GM23248 (cell line): Measurements from ENCODE around the gene TDO2. TPM values are rescaled to one million over a fixed set of nuclear protein-coding genes. Genes with fewer than 3 reads are reported as not detected.

Source experiments
- DNase-seq: peaks from one replicate; pipeline ENCODE4 v3.0.0-alpha.2; 2015
- H2AFZ ChIP-seq: fragments of 200-600 bp; sonication (generic); 2 replicates; pipeline ENCODE4 v1.6.1; 2016; ENCODE audit warnings: antibody characterized with exemption
- H3F3A ChIP-seq: fragments of 200-600 bp; sonication (generic); 2 replicates; pipeline ENCODE4 v1.6.1; 2016; ENCODE audit warnings: mild to moderate bottlenecking, antibody characterized with exemption, mixed run types; ENCODE audit not compliant: insufficient read depth
- H3K27ac ChIP-seq: fragments of 200-600 bp; sonication (generic); 2 replicates; pipeline ENCODE4 v1.5.1; 2016; ENCODE audit warnings: mild to moderate bottlenecking
- H3K27me3 ChIP-seq: fragments of 200-600 bp; sonication (generic); replicated peaks from 2 replicates; pipeline ENCODE4 v1.6.1; 2016; ENCODE audit warnings: mild to moderate bottlenecking; ENCODE audit not compliant: insufficient read depth
- H3K36me3 ChIP-seq: fragments of 200-600 bp; sonication (generic); 2 replicates; pipeline ENCODE4 v1.6.1; 2016; ENCODE audit warnings: low read depth, mild to moderate bottlenecking
- H3K4me1 ChIP-seq: fragments of 200-600 bp; sonication (generic); 2 replicates; pipeline ENCODE4 v1.6.1; 2016; ENCODE audit warnings: mild to moderate bottlenecking; ENCODE audit not compliant: insufficient read depth
- H3K4me2 ChIP-seq: fragments of 200-600 bp; sonication (generic); one replicate; pipeline ENCODE4 v1.6.1; 2016; ENCODE audit warnings: mild to moderate bottlenecking; ENCODE audit not compliant: unreplicated experiment
- H3K4me3 ChIP-seq: fragments of 200-600 bp; sonication (generic); 2 replicates; pipeline ENCODE4 v1.5.1; 2016; ENCODE audit warnings: mild to moderate bottlenecking
- H3K79me2 ChIP-seq: fragments of 200-600 bp; sonication (generic); 2 replicates; pipeline ENCODE4 v1.6.1; 2016; ENCODE audit warnings: mild to moderate bottlenecking; ENCODE audit not compliant: insufficient read depth
- H3K9ac ChIP-seq: fragments of 200-600 bp; sonication (generic); 2 replicates; pipeline ENCODE4 v1.6.1; 2016; ENCODE audit warnings: mild to moderate bottlenecking
- H3K9me2 ChIP-seq: fragments of 200-600 bp; sonication (generic); 2 replicates; pipeline ENCODE4 v1.6.1; 2016; ENCODE audit warnings: mixed run types, mild to moderate bottlenecking, moderate library complexity; ENCODE audit not compliant: insufficient read depth
- H3K9me3 ChIP-seq: fragments of 200-600 bp; sonication (generic); one replicate; pipeline ENCODE4 v1.6.1; 2017; ENCODE audit warnings: low read depth
- H4K20me1 ChIP-seq: fragments of 200-600 bp; sonication (generic); 2 replicates; pipeline ENCODE4 v1.6.0; 2016; ENCODE audit not compliant: insufficient read depth
- EZH2 ChIP-seq: fragments of 200-600 bp; sonication (generic); IDR thresholded peaks from 2 replicates; pipeline ENCODE4 v1.6.1; 2018; ENCODE audit warnings: antibody characterized with exemption, mild to moderate bottlenecking; ENCODE audit not compliant: insufficient read depth, poor library complexity, severe bottlenecking
- EZH2phosphoT487 ChIP-seq: fragments of 200-600 bp; sonication (generic); IDR thresholded peaks from 2 replicates; pipeline ENCODE4 v1.6.1; 2018; ENCODE audit warnings: antibody characterized with exemption, moderate library complexity, mild to moderate bottlenecking, low read depth; ENCODE audit not compliant: insufficient read depth
- WGBS, 2 experiments: methylation state at CpG; one replicate each; pipeline ENCODE4 v1.1.6; 2015 to 2017; ENCODE audit warnings: low lambda C conversion rate in 2 of 2, low coverage in 1 of 2; ENCODE audit errors: missing lambda C conversion rate in 2 of 2; 5-methylcytosine and 5-hydroxymethylcytosine counted together
- in situ Hi-C: fragments of 300-500 bp; cut with MboI; formaldehyde crosslinking; loops from 2 replicates; pipeline ENCODE4 v1.15.0; 2020
- polyA plus RNA-seq: library from polyadenylated mRNA; unstranded; fragments of >200 nt; fragmentation: Nextera tagmentation; extraction: Ambion mirVana; gene quantifications from 2 replicates; pipeline ENCODE4 v1.2.1, GENCODE V29; 2016
- total RNA-seq: library from RNA; depleted of rRNA; stranded (reverse); fragments of >200 nt; shearing (Covaris generic); gene quantifications from 2 replicates; pipeline ENCODE4 v1.2.3, GENCODE V29; 2014

Gene TDO2
- total and polyA plus RNA-seq, 2 experiments from 2014 or later = not detected

DNA sequence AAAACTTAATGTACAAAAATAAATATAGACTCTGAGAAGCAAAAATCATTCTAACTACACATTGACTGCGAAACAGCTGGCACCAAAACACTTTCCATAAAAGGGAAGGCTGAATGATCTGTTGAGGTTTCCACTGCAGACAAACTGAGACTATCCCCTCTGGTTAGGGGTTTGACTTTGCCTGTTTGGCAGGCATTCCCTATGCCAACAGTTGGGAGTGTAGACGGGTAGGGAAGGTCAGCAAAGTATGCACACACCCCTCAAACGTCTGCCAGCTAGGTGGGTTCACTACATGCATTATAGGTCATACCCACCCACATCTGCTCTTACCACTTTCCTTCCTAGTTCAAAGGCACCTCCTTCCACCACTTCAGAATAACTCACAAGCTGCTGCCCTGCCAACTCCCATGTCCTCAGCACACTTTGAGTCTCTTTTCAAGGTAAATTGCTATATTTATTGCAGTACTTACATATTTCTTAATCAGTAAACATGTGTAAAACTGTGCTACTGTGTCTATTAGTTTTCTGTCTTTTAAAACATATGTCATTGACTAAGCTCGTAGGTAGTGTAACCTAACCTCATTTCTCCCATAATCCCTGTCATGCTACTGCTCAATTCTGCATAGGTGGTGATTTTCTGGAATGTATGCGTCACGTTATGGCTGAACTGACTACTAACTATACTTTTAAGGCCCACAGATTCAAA is 37.7 kb downstream of the TDO2 start:
- in situ Hi-C loops = loop anchor here (25.0 kb wide), 1 partner anchor 504 kb away; no protein-coding TSS in a partner anchor

GRCh38 chr4:155941820-155942219 is 38.3 kb downstream of the TDO2 start:
- Histone ChIP-seq H3K4me2 (no peak overlapping the region), H3K27me3 (no peaks in the 10 kb centered on the region), H3K4me1 (no peaks in the 10 kb centered on the region), H3K9ac (no peak overlapping the region), H3K27ac (no peak overlapping the region), H2AFZ (no peak overlapping the region), H3K79me2 (no peaks in the 10 kb centered on the region), H3F3A (no peaks in the 10 kb centered on the region), H4K20me1 (no peaks in the 10 kb centered on the region), H3K4me3 (no peak overlapping the region), H3K36me3 (no peaks in the 10 kb centered on the region), H3K9me3 (no peaks in the 10 kb centered on the region), H3K9me2 (no peaks in the 10 kb centered on the region)
- TF ChIP-seq EZH2 = no peak
- TF ChIP-seq EZH2phosphoT487 = no peak
- WGBS, 2 experiments = 79 to 92% methylated on average over 1 of the region's 1 CpG
- no peak for DNase-seq
- in situ Hi-C loops = loop anchor here (25.0 kb wide), 1 partner anchor 505 kb away; no protein-coding TSS in a partner anchor

More for the DNA sequence above, 37.7 kb downstream of the TDO2 start:
- H3F3A ChIP-seq = no peaks in the 10 kb centered on the region
- no peak overlapping the region for H2AFZ ChIP-seq
- no peak overlapping the region for H3K4me3 ChIP-seq
- H3K4me2 ChIP-seq = no peak overlapping the region
- WGBS, 2 experiments = 65 to 72% methylated on average over 6 of the region's 6 CpGs
- TF ChIP-seq EZH2 (no peak), EZH2phosphoT487 (no peak)
- no peaks in the 10 kb centered on the region for H3K27me3 ChIP-seq
- H3K36me3 ChIP-seq = no peaks in the 10 kb centered on the region
- no peaks in the 10 kb centered on the region for H3K79me2 ChIP-seq
- H3K9me3 ChIP-seq = no peaks in the 10 kb centered on the region
- DNase-seq = no peak
- no peak overlapping the region for H3K9ac ChIP-seq
- H3K9me2 ChIP-seq = no peaks in the 10 kb centered on the region
- H3K27ac ChIP-seq = no peak overlapping the region
- no peaks in the 10 kb centered on the region for H3K4me1 ChIP-seq
- no peaks in the 10 kb centered on the region for H4K20me1 ChIP-seq

GRCh38 chr4:155943605-155944291 is 40.3 kb downstream of the TDO2 start:
- H2AFZ ChIP-seq = no peak overlapping the region

GRCh38 chr4:155944516-155944915 is 41.0 kb downstream of the TDO2 start:
- 75 to 95% methylated on average over 1 of the region's 1 CpG for WGBS, 2 experiments
- Histone ChIP-seq H4K20me1 (no peaks in the 10 kb centered on the region), H3K27me3 (no peaks in the 10 kb centered on the region), H3K9me3 (no peaks in the 10 kb centered on the region), H3K27ac (no peak overlapping the region), H2AFZ (no peak overlapping the region), H3K4me2 (no peak overlapping the region), H3K4me1 (no peaks in the 10 kb centered on the region), H3K4me3 (no peak overlapping the region), H3K9ac (no peak overlapping the region), H3K79me2 (no peaks in the 10 kb centered on the region), H3F3A (no peaks in the 10 kb centered on the region), H3K36me3 (no peaks in the 10 kb centered on the region), H3K9me2 (no peaks in the 10 kb centered on the region)
- in situ Hi-C loops = loop anchor here (25.0 kb wide), 1 partner anchor 507 kb away; no protein-coding TSS in a partner anchor
- no peak for DNase-seq
- no peak for TF ChIP-seq EZH2phosphoT487
- no peak for TF ChIP-seq EZH2

More at GRCh38 chr4:155943605-155944291, 40.3 kb downstream of the TDO2 start:
- no peaks in the 10 kb centered on the region for H3K9me3 ChIP-seq
- H3K9ac ChIP-seq = no peak overlapping the region
- no peak overlapping the region for H3K27ac ChIP-seq
- WGBS, 2 experiments = 86 to 91% methylated on average over 3 of the region's 3 CpGs
- no peaks in the 10 kb centered on the region for H3K4me1 ChIP-seq
- H3K4me2 ChIP-seq = no peak overlapping the region
- H3K36me3 ChIP-seq = no peaks in the 10 kb centered on the region
- H3K4me3 ChIP-seq = no peak overlapping the region
- H3K27me3 ChIP-seq = no peaks in the 10 kb centered on the region
- no peaks in the 10 kb centered on the region for H3K9me2 ChIP-seq
- no peak for TF ChIP-seq EZH2phosphoT487
- TF ChIP-seq EZH2 = no peak
- H3K79me2 ChIP-seq = no peaks in the 10 kb centered on the region
- no peak for DNase-seq
- no peaks in the 10 kb centered on the region for H4K20me1 ChIP-seq
- in situ Hi-C loops = loop anchor here (25.0 kb wide), 1 partner anchor 506 kb away; no protein-coding TSS in a partner anchor
- no peaks in the 10 kb centered on the region for H3F3A ChIP-seq
